PC-9 (cell line): ENCODE measurements around the gene PEX5.

ENCODE experiments used
- EZH2 ChIP-seq: fragments of 200-600 bp; sonication (generic); IDR thresholded peaks from 2 replicates; pipeline ENCODE4 v1.8.0; 2017; ENCODE audit warnings: antibody characterized with exemption, low read depth
- TF ChIP-seq, protein P1 (sequence below): fragments of 200-600 bp; sonication (generic); conservative IDR thresholded peaks from 2 replicates; pipeline ENCODE4 v1.6.1; 2017; ENCODE audit warnings: mixed run types, antibody characterized with exemption, mild to moderate bottlenecking, moderate library complexity

DNA sequence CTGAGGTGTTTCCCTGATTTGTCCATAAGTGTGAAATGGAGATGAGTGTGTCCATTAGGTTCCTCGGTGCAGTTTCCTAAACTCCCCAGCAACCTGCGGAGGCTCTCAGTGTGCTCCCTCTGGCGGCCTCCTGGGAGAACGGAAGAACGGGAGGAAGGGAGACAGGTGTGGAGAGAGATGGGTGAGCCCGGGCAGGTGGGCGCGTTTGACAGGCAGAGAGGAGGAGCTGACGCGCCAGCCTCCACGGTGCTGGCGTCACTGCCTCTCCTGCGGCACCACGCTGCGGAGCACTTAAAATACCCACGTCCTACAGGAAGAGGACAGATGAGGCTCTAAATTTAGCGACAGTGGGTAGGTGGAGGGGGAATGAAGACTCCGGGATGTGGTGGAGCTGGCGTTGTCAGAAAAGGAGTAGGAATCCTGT, 26.8 kb upstream of the PEX5 start:
- TF ChIP-seq, protein P1, sequence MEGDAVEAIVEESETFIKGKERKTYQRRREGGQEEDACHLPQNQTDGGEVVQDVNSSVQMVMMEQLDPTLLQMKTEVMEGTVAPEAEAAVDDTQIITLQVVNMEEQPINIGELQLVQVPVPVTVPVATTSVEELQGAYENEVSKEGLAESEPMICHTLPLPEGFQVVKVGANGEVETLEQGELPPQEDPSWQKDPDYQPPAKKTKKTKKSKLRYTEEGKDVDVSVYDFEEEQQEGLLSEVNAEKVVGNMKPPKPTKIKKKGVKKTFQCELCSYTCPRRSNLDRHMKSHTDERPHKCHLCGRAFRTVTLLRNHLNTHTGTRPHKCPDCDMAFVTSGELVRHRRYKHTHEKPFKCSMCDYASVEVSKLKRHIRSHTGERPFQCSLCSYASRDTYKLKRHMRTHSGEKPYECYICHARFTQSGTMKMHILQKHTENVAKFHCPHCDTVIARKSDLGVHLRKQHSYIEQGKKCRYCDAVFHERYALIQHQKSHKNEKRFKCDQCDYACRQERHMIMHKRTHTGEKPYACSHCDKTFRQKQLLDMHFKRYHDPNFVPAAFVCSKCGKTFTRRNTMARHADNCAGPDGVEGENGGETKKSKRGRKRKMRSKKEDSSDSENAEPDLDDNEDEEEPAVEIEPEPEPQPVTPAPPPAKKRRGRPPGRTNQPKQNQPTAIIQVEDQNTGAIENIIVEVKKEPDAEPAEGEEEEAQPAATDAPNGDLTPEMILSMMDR, result peak; percentile 82
- TF ChIP-seq EZH2, result no peak
